ACC112 (cell line): Measurements from ENCODE around the gene THBS1.

Experiments
- H2AFZ ChIP-seq: fragments of 200-600 bp; sonication (generic); one replicate; pipeline ENCODE4 v1.6.0; 2017; ENCODE audit warnings: antibody characterized with exemption, low read length; ENCODE audit not compliant: unreplicated experiment
- H3K27ac ChIP-seq: fragments of 200-600 bp; sonication (generic); 2 replicates; pipeline ENCODE4 v1.5.1; 2014; ENCODE audit warnings: low read depth, mild to moderate bottlenecking, antibody characterized with exemption, low read length, moderate library complexity
- H3K27me3 ChIP-seq: fragments of 200-600 bp; sonication (generic); 2 replicates; pipeline ENCODE4 v1.6.1; 2014; ENCODE audit warnings: mild to moderate bottlenecking, antibody characterized with exemption, low read length, moderate library complexity, mixed read lengths; ENCODE audit not compliant: insufficient read depth
- H3K36me3 ChIP-seq: fragments of 200-600 bp; sonication (generic); 2 replicates; pipeline ENCODE4 v1.6.1; 2016; ENCODE audit warnings: mild to moderate bottlenecking, antibody characterized with exemption, low read length, moderate library complexity, mixed read lengths; ENCODE audit not compliant: insufficient read depth
- H3K4me1 ChIP-seq: fragments of 200-600 bp; sonication (generic); one replicate; pipeline ENCODE4 v1.6.1; 2016; ENCODE audit warnings: low read length, mixed read lengths; ENCODE audit not compliant: insufficient read depth, unreplicated experiment, control insufficient read depth
- H3K4me3 ChIP-seq: fragments of 200-600 bp; sonication (generic); 2 replicates; pipeline ENCODE4 v1.5.1; 2014; ENCODE audit warnings: mild to moderate bottlenecking, low read depth, low read length
- H3K79me2 ChIP-seq: fragments of 200-600 bp; sonication (generic); one replicate; pipeline ENCODE4 v1.6.0; 2016; ENCODE audit warnings: low read length; ENCODE audit not compliant: control insufficient read depth, unreplicated experiment, insufficient read depth

The THBS1 gene

DNA sequence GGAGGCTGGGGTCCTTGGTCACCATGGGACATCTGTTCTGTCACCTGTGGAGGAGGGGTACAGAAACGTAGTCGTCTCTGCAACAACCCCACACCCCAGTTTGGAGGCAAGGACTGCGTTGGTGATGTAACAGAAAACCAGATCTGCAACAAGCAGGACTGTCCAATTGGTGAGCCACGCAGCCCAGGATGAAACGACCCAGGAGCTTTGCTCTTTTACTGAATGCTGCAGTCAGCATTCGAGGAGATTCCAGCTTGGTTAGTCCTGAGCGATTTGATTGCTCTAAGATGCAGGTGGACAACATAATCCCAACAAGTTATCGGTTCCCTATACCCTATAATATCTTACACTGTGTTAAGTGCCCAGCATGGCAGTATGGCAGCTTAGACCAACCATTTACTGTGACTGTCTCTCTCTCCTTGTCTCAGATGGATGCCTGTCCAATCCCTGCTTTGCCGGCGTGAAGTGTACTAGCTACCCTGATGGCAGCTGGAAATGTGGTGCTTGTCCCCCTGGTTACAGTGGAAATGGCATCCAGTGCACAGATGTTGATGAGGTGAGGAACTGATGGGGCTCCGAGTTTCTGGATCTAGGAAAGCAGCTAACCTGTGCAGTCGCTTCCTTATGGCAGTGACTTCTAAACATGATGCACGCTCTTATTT lies 7.8 kb downstream of the THBS1 start:
- Histone ChIP-seq H3K27me3 (no peaks in the 10 kb centered on the region), H3K36me3 (peaks cover 87% of the 10 kb centered on the region), H3K4me3 (no peak overlapping the region), H3K79me2 (peaks cover 27% of the 10 kb centered on the region), H2AFZ (no peak overlapping the region), H3K4me1 (peaks cover 42% of the 10 kb centered on the region), H3K27ac (no peak overlapping the region)

DNA sequence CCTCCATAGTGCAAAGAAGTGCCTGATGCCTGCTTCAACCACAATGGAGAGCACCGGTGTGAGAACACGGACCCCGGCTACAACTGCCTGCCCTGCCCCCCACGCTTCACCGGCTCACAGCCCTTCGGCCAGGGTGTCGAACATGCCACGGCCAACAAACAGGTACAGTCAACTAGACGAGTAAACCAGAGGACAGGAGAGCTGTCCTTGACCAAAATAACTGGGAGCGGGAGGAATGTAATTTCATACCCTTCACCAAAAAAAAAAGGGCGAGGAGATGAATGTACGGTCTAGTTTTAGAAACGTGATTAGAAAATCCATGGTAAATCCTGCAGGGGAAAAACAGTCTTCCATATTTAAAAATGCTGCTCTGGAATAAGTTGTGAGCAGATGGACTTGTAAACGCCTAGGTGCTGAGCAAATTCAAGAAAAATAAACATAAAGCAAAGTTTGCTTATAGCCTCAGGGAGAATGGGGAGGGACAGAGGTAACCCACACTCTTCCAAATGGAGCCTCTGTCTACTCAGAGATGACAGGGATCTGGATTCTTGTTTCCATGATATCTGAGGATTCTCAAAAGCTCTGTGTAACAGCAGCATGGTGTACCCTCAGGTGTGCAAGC lies 8.4 kb downstream of the THBS1 start:
- peaks cover 41% of the 10 kb centered on the region for H3K4me1 ChIP-seq

GRCh38 chr15:39589815-39590644 lies 9.2 kb downstream of the THBS1 start:
- Histone ChIP-seq H3K36me3 (peaks cover 84% of the 10 kb centered on the region), H3K79me2 (peaks cover 17% of the 10 kb centered on the region), H3K27ac (0 out of 2 replicates have a peak overlapping the region, but pooled peaks have one; percentile 4), H2AFZ (no peak overlapping the region), H3K4me1 (peaks cover 37% of the 10 kb centered on the region), H3K4me3 (no peak overlapping the region), H3K27me3 (no peaks in the 10 kb centered on the region)

More for the DNA sequence above, 8.4 kb downstream of the THBS1 start:
- peaks cover 86% of the 10 kb centered on the region for H3K36me3 ChIP-seq
- no peak overlapping the region for H3K27ac ChIP-seq
- no peak overlapping the region for H3K4me3 ChIP-seq
- H3K79me2 ChIP-seq, result peaks cover 21% of the 10 kb centered on the region
- no peak overlapping the region for H2AFZ ChIP-seq
- H3K27me3 ChIP-seq, result no peaks in the 10 kb centered on the region

- no peak overlapping the region for H3K27ac ChIP-seq
- H3K36me3 ChIP-seq, result peaks cover 85% of the 10 kb centered on the region
- peaks cover 32% of the 10 kb centered on the region for H3K4me1 ChIP-seq
- no peak overlapping the region for H2AFZ ChIP-seq
- H3K27me3 ChIP-seq, result no peaks in the 10 kb centered on the region
- H3K4me3 ChIP-seq, result no peak overlapping the region
- peaks cover 10% of the 10 kb centered on the region for H3K79me2 ChIP-seq
Observed at GRCh38 chr15:39591141-39591895, 10.4 kb downstream of the THBS1 start.

DNA sequence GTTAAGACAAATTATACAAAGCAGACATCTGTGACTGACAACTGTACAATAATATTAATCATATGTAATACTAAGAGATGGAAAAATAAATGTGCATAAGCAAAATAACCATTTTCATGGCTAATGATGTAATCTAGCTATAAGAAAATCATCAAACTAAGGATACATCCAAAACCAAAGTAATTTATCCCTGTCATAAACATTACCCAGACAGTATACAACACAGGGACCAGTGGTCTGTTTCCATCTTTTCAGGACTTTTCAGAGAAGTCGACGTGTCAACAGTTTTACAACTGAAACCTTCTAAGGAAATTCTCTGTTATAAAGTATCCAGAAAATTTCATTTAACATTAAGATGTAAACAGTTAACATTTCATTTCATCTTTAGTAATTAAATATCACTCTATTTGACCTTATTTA lies 11.0 kb downstream of the THBS1 start:
- Histone ChIP-seq H3K27me3 (no peaks in the 10 kb centered on the region), H2AFZ (no peak overlapping the region), H3K79me2 (peaks cover 9% of the 10 kb centered on the region), H3K4me3 (no peak overlapping the region), H3K27ac (no peak overlapping the region), H3K36me3 (peaks cover 87% of the 10 kb centered on the region), H3K4me1 (peaks cover 28% of the 10 kb centered on the region)

DNA sequence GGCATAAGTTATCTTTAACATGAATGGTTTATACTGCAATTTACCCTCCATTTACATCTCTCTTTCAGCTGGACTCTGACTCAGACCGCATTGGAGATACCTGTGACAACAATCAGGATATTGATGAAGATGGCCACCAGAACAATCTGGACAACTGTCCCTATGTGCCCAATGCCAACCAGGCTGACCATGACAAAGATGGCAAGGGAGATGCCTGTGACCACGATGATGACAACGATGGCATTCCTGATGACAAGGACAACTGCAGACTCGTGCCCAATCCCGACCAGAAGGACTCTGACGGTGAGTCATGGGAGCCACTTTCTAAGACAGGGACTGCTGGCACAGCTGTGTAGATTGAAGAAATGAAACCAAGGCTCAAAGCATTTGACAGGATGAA lies 11.6 kb downstream of the THBS1 start:
- Histone ChIP-seq H2AFZ (no peak overlapping the region), H3K27ac (no peak overlapping the region), H3K4me3 (no peak overlapping the region), H3K79me2 (peaks cover 3% of the 10 kb centered on the region), H3K36me3 (peaks cover 81% of the 10 kb centered on the region), H3K27me3 (no peaks in the 10 kb centered on the region), H3K4me1 (peaks cover 27% of the 10 kb centered on the region)

GRCh38 chr15:39593071-39593655 lies 12.3 kb downstream of the THBS1 start:
- no peak overlapping the region for H3K27ac ChIP-seq

DNA sequence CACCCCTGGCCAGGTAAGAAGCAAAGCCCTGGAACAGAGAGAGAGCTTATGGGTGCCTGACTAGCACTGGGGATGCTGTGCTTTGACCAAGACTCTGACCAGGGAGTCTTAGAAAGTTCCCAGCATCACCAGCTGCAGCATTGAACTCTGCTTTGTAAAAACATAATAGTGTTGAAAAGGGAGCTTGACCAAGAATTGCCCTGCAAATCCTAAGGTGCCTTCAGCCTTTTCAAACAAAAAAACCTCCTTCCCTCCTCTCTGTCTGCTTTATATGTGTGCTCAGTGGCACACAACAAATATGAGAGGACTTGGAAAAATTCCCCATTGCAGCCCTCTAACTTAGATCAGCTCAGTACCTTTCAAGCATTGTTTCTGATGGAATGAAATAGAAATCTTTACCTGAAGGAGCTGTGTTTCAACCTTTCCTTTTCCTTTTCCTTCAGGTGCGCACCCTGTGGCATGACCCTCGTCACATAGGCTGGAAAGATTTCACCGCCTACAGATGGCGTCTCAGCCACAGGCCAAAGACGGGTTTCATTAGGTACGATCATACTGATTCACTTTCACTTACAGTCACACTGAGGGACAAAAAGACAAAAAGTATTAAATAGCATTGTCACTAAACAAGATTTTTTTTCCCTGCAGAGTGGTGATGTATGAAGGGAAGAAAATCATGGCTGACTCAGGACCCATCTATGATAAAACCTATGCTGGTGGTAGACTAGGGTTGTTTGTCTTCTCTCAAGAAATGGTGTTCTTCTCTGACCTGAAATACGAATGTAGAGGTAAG lies 13.0 kb downstream of the THBS1 start:
- peaks cover 37% of the 10 kb centered on the region for H3K4me1 ChIP-seq
- no peaks in the 10 kb centered on the region for H3K27me3 ChIP-seq
- peaks cover 69% of the 10 kb centered on the region for H3K36me3 ChIP-seq
- no peak overlapping the region for H2AFZ ChIP-seq
- peaks cover under 1% of the 10 kb centered on the region for H3K79me2 ChIP-seq
- H3K27ac ChIP-seq, result peak overlapping the region; percentile 13; the same call in 1 of the 2 replicates
- H3K4me3 ChIP-seq, result no peak overlapping the region

More at GRCh38 chr15:39593071-39593655, 12.3 kb downstream of the THBS1 start:
- Histone ChIP-seq H3K4me3 (no peak overlapping the region), H2AFZ (no peak overlapping the region), H3K27me3 (no peaks in the 10 kb centered on the region), H3K36me3 (peaks cover 75% of the 10 kb centered on the region), H3K79me2 (peaks cover 3% of the 10 kb centered on the region), H3K4me1 (peaks cover 33% of the 10 kb centered on the region)

- H3K27me3 ChIP-seq, result no peaks in the 10 kb centered on the region
- peak overlapping the region; percentile 13 for H3K27ac ChIP-seq
- peaks cover 43% of the 10 kb centered on the region for H3K4me1 ChIP-seq
- H3K79me2 ChIP-seq, result no peaks in the 10 kb centered on the region
- H3K36me3 ChIP-seq, result peaks cover 66% of the 10 kb centered on the region
- no peak overlapping the region for H3K4me3 ChIP-seq
- H2AFZ ChIP-seq, result no peak overlapping the region
Observed at GRCh38 chr15:39594446-39595337, 13.8 kb downstream of the THBS1 start.
